Measurements from ENCODE around the gene SIRPG. TPM values are rescaled to one million over a fixed set of nuclear protein-coding genes. Genes with fewer than 3 reads are reported as not detected.

SIRPG gene
- total RNA-seq, 1 experiment from 2014 or later = not detected

GRCh38 chr20:1674990-1675780 is 17.6 kb upstream of the SIRPG start:
- DNase-seq (ENCODE audit: low read depth, low spot score) = no peak
- in situ Hi-C loops (cut with HindIII; ENCODE audit: low pct_unique_long_range_greater_than_20kb, low sequenced_read_pairs) = no loop called here

GRCh38 chr20:1674361-1674760 is 16.8 kb upstream of the SIRPG start:
- no peak for DNase-seq (ENCODE audit: low read depth, low spot score)
- in situ Hi-C loops (cut with HindIII; ENCODE audit: low pct_unique_long_range_greater_than_20kb, low sequenced_read_pairs) = no loop called here

- no peak for DNase-seq (ENCODE audit: low read depth, low spot score)
- in situ Hi-C loops (cut with HindIII; ENCODE audit: low pct_unique_long_range_greater_than_20kb, low sequenced_read_pairs) = no loop called here
Observed at GRCh38 chr20:1673424-1673823, 15.8 kb upstream of the SIRPG start.

GRCh38 chr20:1672728-1673127 is 15.1 kb upstream of the SIRPG start:
- no peak for DNase-seq (ENCODE audit: low read depth, low spot score)
- in situ Hi-C loops (cut with HindIII; ENCODE audit: low pct_unique_long_range_greater_than_20kb, low sequenced_read_pairs) = no loop called here

- in situ Hi-C loops (cut with HindIII; ENCODE audit: low pct_unique_long_range_greater_than_20kb, low sequenced_read_pairs) = no loop called here
- no peak for DNase-seq (ENCODE audit: low read depth, low spot score)
Observed at GRCh38 chr20:1671891-1672669, 14.5 kb upstream of the SIRPG start.

- DNase-seq (ENCODE audit: low read depth, low spot score) = no peak
- in situ Hi-C loops (cut with HindIII; ENCODE audit: low pct_unique_long_range_greater_than_20kb, low sequenced_read_pairs) = no loop called here
Observed at GRCh38 chr20:1669304-1669703, 11.7 kb upstream of the SIRPG start.

GRCh38 chr20:1667502-1668085 is 10.0 kb upstream of the SIRPG start:
- in situ Hi-C loops (cut with HindIII; ENCODE audit: low pct_unique_long_range_greater_than_20kb, low sequenced_read_pairs) = no loop called here
- no peak for DNase-seq (ENCODE audit: low read depth, low spot score)

- in situ Hi-C loops (cut with HindIII; ENCODE audit: low pct_unique_long_range_greater_than_20kb, low sequenced_read_pairs) = no loop called here
- DNase-seq (ENCODE audit: low read depth, low spot score) = no peak
Observed at GRCh38 chr20:1666802-1667201, 9.2 kb upstream of the SIRPG start.

- in situ Hi-C loops (cut with HindIII; ENCODE audit: low pct_unique_long_range_greater_than_20kb, low sequenced_read_pairs) = no loop called here
Observed at GRCh38 chr20:1665345-1665744, 7.8 kb upstream of the SIRPG start.

GRCh38 chr20:1664911-1665310 is 7.3 kb upstream of the SIRPG start:
- no peak for DNase-seq (ENCODE audit: low read depth, low spot score)
- in situ Hi-C loops (cut with HindIII; ENCODE audit: low pct_unique_long_range_greater_than_20kb, low sequenced_read_pairs) = no loop called here

More at GRCh38 chr20:1665345-1665744, 7.8 kb upstream of the SIRPG start:
- DNase-seq (ENCODE audit: low read depth, low spot score) = no peak

- in situ Hi-C loops (cut with HindIII; ENCODE audit: low pct_unique_long_range_greater_than_20kb, low sequenced_read_pairs) = no loop called here
- no peak for DNase-seq (ENCODE audit: low read depth, low spot score)
Observed at GRCh38 chr20:1663917-1664316, 6.3 kb upstream of the SIRPG start.

GRCh38 chr20:1661542-1662299 is 4.1 kb upstream of the SIRPG start:
- in situ Hi-C loops (cut with HindIII; ENCODE audit: low pct_unique_long_range_greater_than_20kb, low sequenced_read_pairs) = no loop called here
- DNase-seq (ENCODE audit: low read depth, low spot score) = no peak

GRCh38 chr20:1660246-1660645 is 2.7 kb upstream of the SIRPG start:
- no peak for DNase-seq (ENCODE audit: low read depth, low spot score)

GRCh38 chr20:1656844-1657243 is 735 bp downstream of the SIRPG start:
- in situ Hi-C loops (cut with HindIII; ENCODE audit: low pct_unique_long_range_greater_than_20kb, low sequenced_read_pairs) = no loop called here
- no peak for DNase-seq (ENCODE audit: low read depth, low spot score)

More at GRCh38 chr20:1660246-1660645, 2.7 kb upstream of the SIRPG start:
- in situ Hi-C loops (cut with HindIII; ENCODE audit: low pct_unique_long_range_greater_than_20kb, low sequenced_read_pairs) = no loop called here

- DNase-seq (ENCODE audit: low read depth, low spot score) = no peak
- in situ Hi-C loops (cut with HindIII; ENCODE audit: low pct_unique_long_range_greater_than_20kb, low sequenced_read_pairs) = no loop called here
Observed at GRCh38 chr20:1654996-1655395, 2.6 kb downstream of the SIRPG start.

GRCh38 chr20:1652960-1653359 is 4.6 kb downstream of the SIRPG start:
- DNase-seq (ENCODE audit: low read depth, low spot score) = no peak
- in situ Hi-C loops (cut with HindIII; ENCODE audit: low pct_unique_long_range_greater_than_20kb, low sequenced_read_pairs) = no loop called here

GRCh38 chr20:1652104-1652503 is 5.5 kb downstream of the SIRPG start:
- in situ Hi-C loops (cut with HindIII; ENCODE audit: low pct_unique_long_range_greater_than_20kb, low sequenced_read_pairs) = no loop called here
- no peak for DNase-seq (ENCODE audit: low read depth, low spot score)
